ENCODE results near the gene CDC7.

Gene CDC7

GRCh38 chr1:91533361-91534024 lies 32.8 kb downstream of the CDC7 start:
- in situ Hi-C loops (cut with HindIII; ENCODE audit: low sequenced_read_pairs), result no loop called here
- no peak for DNase-seq (ENCODE audit: low read depth, low spot score)
- no peak overlapping the region for H3K4me3 ChIP-seq (ENCODE audit: low read depth, low read length)
- TF ChIP-seq, protein P1, sequence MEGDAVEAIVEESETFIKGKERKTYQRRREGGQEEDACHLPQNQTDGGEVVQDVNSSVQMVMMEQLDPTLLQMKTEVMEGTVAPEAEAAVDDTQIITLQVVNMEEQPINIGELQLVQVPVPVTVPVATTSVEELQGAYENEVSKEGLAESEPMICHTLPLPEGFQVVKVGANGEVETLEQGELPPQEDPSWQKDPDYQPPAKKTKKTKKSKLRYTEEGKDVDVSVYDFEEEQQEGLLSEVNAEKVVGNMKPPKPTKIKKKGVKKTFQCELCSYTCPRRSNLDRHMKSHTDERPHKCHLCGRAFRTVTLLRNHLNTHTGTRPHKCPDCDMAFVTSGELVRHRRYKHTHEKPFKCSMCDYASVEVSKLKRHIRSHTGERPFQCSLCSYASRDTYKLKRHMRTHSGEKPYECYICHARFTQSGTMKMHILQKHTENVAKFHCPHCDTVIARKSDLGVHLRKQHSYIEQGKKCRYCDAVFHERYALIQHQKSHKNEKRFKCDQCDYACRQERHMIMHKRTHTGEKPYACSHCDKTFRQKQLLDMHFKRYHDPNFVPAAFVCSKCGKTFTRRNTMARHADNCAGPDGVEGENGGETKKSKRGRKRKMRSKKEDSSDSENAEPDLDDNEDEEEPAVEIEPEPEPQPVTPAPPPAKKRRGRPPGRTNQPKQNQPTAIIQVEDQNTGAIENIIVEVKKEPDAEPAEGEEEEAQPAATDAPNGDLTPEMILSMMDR (IDR thresholded peaks at IDR 0.05; ENCODE audit: low read depth, low read length), result no peak

GRCh38 chr1:91535441-91535840 lies 34.8 kb downstream of the CDC7 start:
- no peak for DNase-seq (ENCODE audit: low read depth, low spot score)
- in situ Hi-C loops (cut with HindIII; ENCODE audit: low sequenced_read_pairs), result no loop called here
- no peak overlapping the region for H3K4me3 ChIP-seq (ENCODE audit: low read depth, low read length)
- TF ChIP-seq, protein P1 (IDR thresholded peaks at IDR 0.05; ENCODE audit: low read depth, low read length), result no peak

DNA sequence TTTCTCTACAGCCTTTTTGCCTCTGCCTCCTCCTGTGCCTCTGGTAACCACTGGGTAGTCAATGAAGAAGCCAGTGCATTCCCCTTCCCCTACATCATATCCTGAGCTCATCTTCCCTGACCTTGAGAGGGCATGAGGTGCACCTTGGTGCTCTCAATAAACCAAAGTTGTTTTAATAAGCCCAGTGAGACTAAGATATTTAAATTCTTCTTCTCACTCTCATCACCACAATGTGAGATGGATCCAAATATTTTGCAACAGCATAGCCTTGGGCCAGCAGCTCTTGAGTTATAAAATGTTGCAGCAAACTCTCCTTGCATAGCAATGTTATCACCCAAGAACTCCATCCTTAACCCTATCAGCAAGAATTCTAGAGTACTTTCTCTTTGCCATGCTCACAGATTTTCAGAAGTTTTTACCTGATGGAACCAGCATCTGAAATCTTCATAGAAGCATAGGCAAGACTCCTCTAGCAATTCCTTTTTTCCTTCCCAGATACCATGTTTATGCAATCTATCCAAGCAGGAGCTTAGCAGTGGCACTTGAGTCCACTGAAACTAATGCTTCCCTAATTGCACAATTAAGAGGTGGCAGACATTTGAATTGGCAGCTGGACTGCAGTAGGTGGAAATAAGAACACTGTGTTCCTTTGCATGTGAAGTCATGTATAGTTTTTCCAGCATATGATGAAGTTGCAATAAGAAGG lies 36.8 kb downstream of the CDC7 start:
- in situ Hi-C loops (cut with HindIII; ENCODE audit: low sequenced_read_pairs), result no loop called here
- H3K4me3 ChIP-seq (ENCODE audit: low read depth, low read length), result no peak overlapping the region
- TF ChIP-seq, protein P1 (IDR thresholded peaks at IDR 0.05; ENCODE audit: low read depth, low read length), result no peak
- peak; percentile 62 for DNase-seq (ENCODE audit: low read depth, low spot score)

GRCh38 chr1:91537987-91538304 lies 37.3 kb downstream of the CDC7 start:
- no peak overlapping the region for H3K4me3 ChIP-seq (ENCODE audit: low read depth, low read length)
- in situ Hi-C loops (cut with HindIII; ENCODE audit: low sequenced_read_pairs), result no loop called here
- DNase-seq (ENCODE audit: low read depth, low spot score), result no peak
- TF ChIP-seq, protein P1 (IDR thresholded peaks at IDR 0.05; ENCODE audit: low read depth, low read length), result no peak

GRCh38 chr1:91540910-91541309 lies 40.3 kb downstream of the CDC7 start:
- no peak overlapping the region for H3K4me3 ChIP-seq (ENCODE audit: low read depth, low read length)
- in situ Hi-C loops (cut with HindIII; ENCODE audit: low sequenced_read_pairs), result no loop called here
- DNase-seq (ENCODE audit: low read depth, low spot score), result no peak
- TF ChIP-seq, protein P1 (IDR thresholded peaks at IDR 0.05; ENCODE audit: low read depth, low read length), result no peak

DNA sequence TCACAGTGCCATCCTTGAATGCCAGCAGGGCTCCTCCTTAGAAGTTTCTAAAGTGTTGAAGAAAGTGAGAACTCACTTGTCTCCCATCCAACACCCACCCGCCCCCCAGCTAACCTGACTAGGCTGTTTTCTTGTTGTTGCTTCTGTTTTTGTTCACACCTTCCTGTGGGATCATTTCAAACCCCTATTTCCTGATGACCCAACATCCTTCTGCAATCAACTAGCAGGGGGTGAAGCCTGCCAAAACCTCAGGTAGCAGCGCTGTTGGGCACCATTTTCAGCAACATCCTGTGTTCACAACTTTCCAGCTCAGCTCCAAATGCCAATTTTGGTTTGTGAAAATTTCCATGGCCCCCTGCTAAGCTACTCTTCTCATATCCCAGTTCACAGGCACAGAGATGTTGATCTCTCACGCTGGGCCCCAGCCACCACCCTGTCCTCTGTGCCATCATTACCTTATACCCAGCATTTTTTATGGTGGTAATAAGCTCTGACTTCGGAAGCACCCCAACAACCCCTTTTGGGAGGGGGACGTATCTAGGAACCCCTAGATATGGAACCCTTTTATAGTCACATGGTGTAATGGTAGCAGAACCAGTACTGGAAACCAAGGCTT lies 41.4 kb downstream of the CDC7 start:
- DNase-seq (ENCODE audit: low read depth, low spot score), result no peak
- TF ChIP-seq, protein P1 (IDR thresholded peaks at IDR 0.05; ENCODE audit: low read depth, low read length), result no peak
- in situ Hi-C loops (cut with HindIII; ENCODE audit: low sequenced_read_pairs), result no loop called here
- no peak overlapping the region for H3K4me3 ChIP-seq (ENCODE audit: low read depth, low read length)

All from astrocyte of the spinal cord (primary cell).